ENCODE data around the gene SSBP4. TPM values are rescaled to one million over a fixed set of nuclear protein-coding genes. Genes with fewer than 3 reads are reported as not detected.

The SSBP4 gene
- total and polyA plus RNA-seq, 2 donors (not counting 1 experiment from before 2014, with no cell fraction given) = 37.0 to 64.2 TPM

GRCh38 chr19:18477042-18477779 lies 58.0 kb downstream of the SSBP4 start:
- H3K79me2 ChIP-seq (ENCODE audit: control insufficient read depth, insufficient read depth, low read length) = peaks cover 88% of the 10 kb centered on the region
- ATAC-seq (ENCODE audit: low read depth) (no peak), DNase-seq (no peak)
- H3K4me1 ChIP-seq (ENCODE audit: control insufficient read depth in 2 of 2, insufficient read depth in 2 of 2, low read length in 2 of 2) = peaks cover 18 to 24% of the 10 kb centered on the region in 2 donors
- CTCF ChIA-PET = interaction anchor here (1.5 kb wide), 1 partner anchor 14 kb away, joined by 3 read pairs; no protein-coding TSS in a partner anchor
- H3K27me3 Mint-ChIP-seq = no peaks in the 10 kb centered on the region
- no peaks in the 10 kb centered on the region for H3K9me3 ChIP-seq (ENCODE audit: control extremely low read depth in 1 of 3, control insufficient read depth in 2 of 3, insufficient read depth in 1 of 3, low read length in 2 of 3)
- peak overlapping the region; percentile 23 for H3K27ac Mint-ChIP-seq
- H3K4me3 ChIP-seq (ENCODE audit: control extremely low read depth in 1 of 5, extremely low read depth in 1 of 5, insufficient read depth in 1 of 5, low read depth in 2 of 5, low read length in 4 of 5) = no peak overlapping the region
- intact Hi-C loops (cut with micrococcal nuclease) = no loop called here
- H3K27me3 ChIP-seq (replicated peaks in 1 of 4; ENCODE audit: control extremely low read depth in 1 of 4, control insufficient read depth in 3 of 4, insufficient read depth in 4 of 4, low read length in 3 of 4) = no peaks in the 10 kb centered on the region
- no peaks in the 10 kb centered on the region for H3K9me3 Mint-ChIP-seq (ENCODE audit: insufficient read depth)
- H4K20me1 ChIP-seq (ENCODE audit: control insufficient read depth, insufficient read depth, low read length, poor library complexity, severe bottlenecking) = peaks cover 97% of the 10 kb centered on the region
- H3K36me3 ChIP-seq (replicated peaks in 1 of 2; ENCODE audit: control extremely low read depth in 1 of 2, control insufficient read depth in 1 of 2, extremely low read depth in 1 of 2, insufficient read depth in 2 of 2, low read length in 1 of 2) = peaks cover 0 to 10% of the 10 kb centered on the region in 2 experiments
- H3K4me3 Mint-ChIP-seq = no peak overlapping the region
- H3K4me2 ChIP-seq (replicated peaks; ENCODE audit: low read depth, low read length, poor library complexity, severe bottlenecking) = no peak overlapping the region
- POLR2A ChIA-PET = interaction anchor here (1.0 kb wide), 1 partner anchor 80 kb away, joined by 4 read pairs; no protein-coding TSS in a partner anchor
- TF ChIP-seq CTCF (IDR thresholded peaks at IDR 0.05) (no peak), EZH2 (IDR thresholded peaks at IDR 0.05; ENCODE audit: borderline replicate concordance, insufficient read depth, low read depth, low read length, poor library complexity, severe bottlenecking) (no peak)
- H3K27ac ChIP-seq (ENCODE audit: low read length in 2 of 2) = no peak overlapping the region
- WGBS (ENCODE audit: insufficient coverage) = 91% methylated on average over 17 of the region's 24 CpGs
- H3K4me1 Mint-ChIP-seq = peaks cover 55% of the 10 kb centered on the region
- H3K9ac ChIP-seq (ENCODE audit: low read length) = no peak overlapping the region
- H2AFZ ChIP-seq (ENCODE audit: insufficient read depth, low read depth, low read length, poor library complexity, severe bottlenecking) = no peak overlapping the region

GRCh38 chr19:18477974-18478373 lies 58.8 kb downstream of the SSBP4 start:
- ATAC-seq (ENCODE audit: low read depth) (peak; percentile 15), DNase-seq (no peak)
- no peaks in the 10 kb centered on the region for H3K9me3 Mint-ChIP-seq (ENCODE audit: insufficient read depth)
- no peak overlapping the region for H2AFZ ChIP-seq (ENCODE audit: insufficient read depth, low read depth, low read length, poor library complexity, severe bottlenecking)
- peaks cover 54% of the 10 kb centered on the region for H3K4me1 Mint-ChIP-seq
- H3K4me3 Mint-ChIP-seq = no peak overlapping the region
- intact Hi-C loops (cut with micrococcal nuclease) = no loop called here
- POLR2A ChIA-PET = no interaction called here
- no peaks in the 10 kb centered on the region for H3K9me3 ChIP-seq (ENCODE audit: control extremely low read depth in 1 of 3, control insufficient read depth in 2 of 3, insufficient read depth in 1 of 3, low read length in 2 of 3)
- H3K36me3 ChIP-seq (replicated peaks in 1 of 2; ENCODE audit: control extremely low read depth in 1 of 2, control insufficient read depth in 1 of 2, extremely low read depth in 1 of 2, insufficient read depth in 2 of 2, low read length in 1 of 2) = peaks cover 0 to 3% of the 10 kb centered on the region in 2 experiments
- peak overlapping the region; percentile 70 for H3K27ac Mint-ChIP-seq
- H3K9ac ChIP-seq (ENCODE audit: low read length) = no peak overlapping the region
- peak overlapping the region in 1 of 2 donors; percentile 65 for H3K27ac ChIP-seq (ENCODE audit: low read length in 2 of 2)
- CTCF ChIA-PET = interaction anchor here (0.6 kb wide), 1 partner anchor 16 kb away, joined by 3 read pairs; no protein-coding TSS in a partner anchor
- H3K79me2 ChIP-seq (ENCODE audit: control insufficient read depth, insufficient read depth, low read length) = peaks cover 96% of the 10 kb centered on the region
- 79% methylated on average over 7 of the region's 8 CpGs for WGBS (ENCODE audit: insufficient coverage)
- H3K4me2 ChIP-seq (replicated peaks; ENCODE audit: low read depth, low read length, poor library complexity, severe bottlenecking) = no peak overlapping the region
- no peaks in the 10 kb centered on the region for H3K27me3 ChIP-seq (replicated peaks in 1 of 4; ENCODE audit: control extremely low read depth in 1 of 4, control insufficient read depth in 3 of 4, insufficient read depth in 4 of 4, low read length in 3 of 4)
- no peak overlapping the region for H3K4me3 ChIP-seq (ENCODE audit: control extremely low read depth in 1 of 5, extremely low read depth in 1 of 5, insufficient read depth in 1 of 5, low read depth in 2 of 5, low read length in 4 of 5)
- H4K20me1 ChIP-seq (ENCODE audit: control insufficient read depth, insufficient read depth, low read length, poor library complexity, severe bottlenecking) = peaks cover 97% of the 10 kb centered on the region
- TF ChIP-seq EZH2 (IDR thresholded peaks at IDR 0.05; ENCODE audit: borderline replicate concordance, insufficient read depth, low read depth, low read length, poor library complexity, severe bottlenecking) = no peak
- TF ChIP-seq CTCF (IDR thresholded peaks at IDR 0.05) = no peak
- no peaks in the 10 kb centered on the region for H3K27me3 Mint-ChIP-seq
- peaks cover 18 to 24% of the 10 kb centered on the region in 2 donors for H3K4me1 ChIP-seq (ENCODE audit: control insufficient read depth in 2 of 2, insufficient read depth in 2 of 2, low read length in 2 of 2)
